ENCODE data around the gene PHAF1. TPM values are rescaled to one million over a fixed set of nuclear protein-coding genes. Genes with fewer than 3 reads are reported as not detected.

Gene PHAF1
- total and polyA plus RNA-seq, 12 donors, result 9.0 to 27.4 (median 14.0) TPM

- Histone ChIP-seq H3K9me3 (replicated peaks in 1 of 3) (no peaks in the 10 kb centered on the region), H3K4me3 (peak overlapping the region in 1 of 4 donors; percentile 78), H3K27ac (peak overlapping the region in 2 of 5 donors; percentile 85 to 92), H3K4me1 (replicated peaks in 1 of 2) (peaks cover 0 to 18% of the 10 kb centered on the region in 2 donors), H3K27me3 (no peaks in the 10 kb centered on the region), H3K36me3 (replicated peaks in 1 of 2) (peaks cover 0 to 19% of the 10 kb centered on the region in 2 donors)
- TF ChIP-seq CTCF (IDR thresholded peaks at IDR 0.05) (no peak), POLR2A (IDR thresholded peaks at IDR 0.05) (no peak)
- intact Hi-C loops (cut with DNase I), result loop anchor here in 1 of 2 donors (10.0 kb wide), 1 partner anchor 137 kb away; no protein-coding TSS in a partner anchor
- whole genome bisulfite sequencing, 4 donors, result 39 to 66% (median 51%) methylated on average over 5 to 8 of the region's 8 CpGs
- peak in 1 of 7 donors; percentile 8 for DNase-seq
Observed at GRCh38 chr16:67151431-67152097, 41.8 kb downstream of the PHAF1 start.

GRCh38 chr16:67154578-67155294, 45.0 kb downstream of the PHAF1 start:
- TF ChIP-seq POLR2A (IDR thresholded peaks at IDR 0.05), result no peak
- TF ChIP-seq CTCF (IDR thresholded peaks at IDR 0.05), result no peak
- 31 to 50% (median 37%) methylated on average over 2 to 61 of the region's 61 CpGs for WGBS, 4 donors
- Histone ChIP-seq H3K36me3 (replicated peaks in 1 of 2) (no peaks in the 10 kb centered on the region), H3K9me3 (replicated peaks in 1 of 3) (no peaks in the 10 kb centered on the region), H3K4me3 (peak overlapping the region in 1 of 4 donors; percentile 28), H3K4me1 (replicated peaks in 1 of 2) (peaks cover 6 to 27% of the 10 kb centered on the region in 2 donors), H3K27me3 (no peaks in the 10 kb centered on the region), H3K27ac (no peak overlapping the region)
- intact Hi-C loops (cut with DNase I), result loop anchor here (5.0 to 10.0 kb wide), 4 partner anchors 47 to 177 kb away; partner anchors contain the start of gene PHAF1 (in 1 of the 2)
- DNase-seq, result peak in 3 of 7 donors; percentile 8 to 53 (median 25)

GRCh38 chr16:67155295-67156142, 45.8 kb downstream of the PHAF1 start:
- WGBS, 4 donors, result 14 to 56% (median 18%) methylated on average over 18 to 74 of the region's 74 CpGs
- peak overlapping the region in 1 of 4 donors; percentile 28 for H3K4me3 ChIP-seq
- no peak overlapping the region for H3K27ac ChIP-seq
- H3K27me3 ChIP-seq, result no peaks in the 10 kb centered on the region
- intact Hi-C loops (cut with DNase I), result loop anchor here (5.0 to 10.0 kb wide), 4 partner anchors 48 to 178 kb away; partner anchors contain the start of gene PHAF1 (in 1 of the 2)
- DNase-seq, result peak in 6 of 7 donors; percentile 71 to 84 (median 76)
- no peaks in the 10 kb centered on the region for H3K36me3 ChIP-seq (replicated peaks in 1 of 2)
- TF ChIP-seq CTCF (IDR thresholded peaks at IDR 0.05) (peak; percentile 55 to 99 (median 82)), POLR2A (IDR thresholded peaks at IDR 0.05) (no peak)
- H3K4me1 ChIP-seq (replicated peaks in 1 of 2), result peaks cover 6 to 27% of the 10 kb centered on the region in 2 donors
- no peaks in the 10 kb centered on the region for H3K9me3 ChIP-seq (replicated peaks in 1 of 3)

Measured in adrenal gland (tissue), 12 donors.